ENCODE measurements around the gene CALCR.
"Not testable (repeated sequence)": the region's sequence is repeated elsewhere in the genome, so short reads cannot be mapped to it uniquely, and the experiment has no call there.

CALCR gene

GRCh38 chr7:93562106-93562505 is 12.4 kb downstream of the CALCR start:
- DNase-seq (ENCODE audit: low read depth, low spot score), result no peak

- DNase-seq (ENCODE audit: low read depth, low spot score), result no peak
Observed at GRCh38 chr7:93559639-93560491, 14.7 kb downstream of the CALCR start.

- no peak for DNase-seq (ENCODE audit: low read depth, low spot score)
Observed at GRCh38 chr7:93558705-93559614, 15.6 kb downstream of the CALCR start.

GRCh38 chr7:93551931-93552330 is 22.6 kb downstream of the CALCR start:
- no peak for DNase-seq (ENCODE audit: low read depth, low spot score)

GRCh38 chr7:93551063-93551895 is 23.2 kb downstream of the CALCR start:
- no peak for DNase-seq (ENCODE audit: low read depth, low spot score)

- DNase-seq (ENCODE audit: low read depth, low spot score), result no peak
Observed at GRCh38 chr7:93547716-93548115, 26.8 kb downstream of the CALCR start.

- DNase-seq (ENCODE audit: low read depth, low spot score), result no peak
Observed at GRCh38 chr7:93544691-93545090, 29.8 kb downstream of the CALCR start.

- no peak for DNase-seq (ENCODE audit: low read depth, low spot score)
Observed at GRCh38 chr7:93538061-93538460, 36.5 kb downstream of the CALCR start.

- DNase-seq (ENCODE audit: low read depth, low spot score), result no peak
Observed at GRCh38 chr7:93535616-93536015, 38.9 kb downstream of the CALCR start.

GRCh38 chr7:93530701-93531100 is 43.8 kb downstream of the CALCR start:
- DNase-seq (ENCODE audit: low read depth, low spot score), result no peak

- DNase-seq (ENCODE audit: low read depth, low spot score), result no peak
Observed at GRCh38 chr7:93516834-93517233, 57.7 kb downstream of the CALCR start.

- no peak for DNase-seq (ENCODE audit: low read depth, low spot score)
Observed at GRCh38 chr7:93515144-93515543, 59.4 kb downstream of the CALCR start.

- DNase-seq (ENCODE audit: low read depth, low spot score), result no peak
Observed at GRCh38 chr7:93509303-93509702, 65.2 kb downstream of the CALCR start.

- no peak for DNase-seq (ENCODE audit: low read depth, low spot score)
Observed at GRCh38 chr7:93503088-93503487, 71.4 kb downstream of the CALCR start.

- not testable (repeated sequence) for DNase-seq (ENCODE audit: low read depth, low spot score)
Observed at GRCh38 chr7:93491860-93492259, 82.7 kb downstream of the CALCR start.

GRCh38 chr7:93476491-93477344 is 97.8 kb downstream of the CALCR start:
- no peak for DNase-seq (ENCODE audit: low read depth, low spot score)

GRCh38 chr7:93475811-93476210 is 98.7 kb downstream of the CALCR start:
- DNase-seq (ENCODE audit: low read depth, low spot score), result no peak

- DNase-seq (ENCODE audit: low read depth, low spot score), result no peak
Observed at GRCh38 chr7:93471456-93471855, 103.1 kb downstream of the CALCR start.

GRCh38 chr7:93463764-93464163 is 110.8 kb downstream of the CALCR start:
- no peak for DNase-seq (ENCODE audit: low read depth, low spot score)

- no peak for DNase-seq (ENCODE audit: low read depth, low spot score)
Observed at GRCh38 chr7:93461350-93461749, 113.2 kb downstream of the CALCR start.

- DNase-seq (ENCODE audit: low read depth, low spot score), result no peak
Observed at GRCh38 chr7:93453262-93453661, 121.3 kb downstream of the CALCR start.
